ENCODE measurements around the gene UCHL5. TPM values are rescaled to one million over a fixed set of nuclear protein-coding genes. Genes with fewer than 3 reads are reported as not detected.

UCHL5 gene
- total and polyA plus RNA-seq, 4 donors, result 14.5 to 29.7 (median 21.6) TPM

- Histone ChIP-seq H3K4me1 (ENCODE audit: control insufficient read depth in 4 of 4, insufficient read depth in 4 of 4, low read length in 3 of 4) (peaks cover 0 to 6% (median 4%) of the 10 kb centered on the region in 4 donors), H3K9ac (ENCODE audit: low read depth in 1 of 2, low read length in 2 of 2) (no peak overlapping the region), H3K27me3 (ENCODE audit: control insufficient read depth in 4 of 4, insufficient read depth in 4 of 4, low read length in 3 of 4) (no peaks in the 10 kb centered on the region), H3K36me3 (ENCODE audit: control insufficient read depth in 4 of 4, insufficient read depth in 3 of 4, low read depth in 1 of 4, low read length in 3 of 4) (peaks cover 0 to 3% (median 1%) of the 10 kb centered on the region in 4 donors), H3K9me3 (ENCODE audit: control insufficient read depth in 4 of 4, low read length in 3 of 4) (no peaks in the 10 kb centered on the region), H3K4me3 (ENCODE audit: low read depth in 1 of 3, low read length in 3 of 3) (no peak overlapping the region), H3K27ac (ENCODE audit: low read depth in 1 of 2, low read length in 2 of 2) (no peak overlapping the region)
- 90% methylated on average over 2 of the region's 2 CpGs for WGBS
- no peak for DNase-seq (ENCODE audit: low spot score)
- TF ChIP-seq ATF3 (IDR thresholded peaks at IDR 0.05) (no peak), YY1 (IDR thresholded peaks at IDR 0.05) (no peak), HNF4G (IDR thresholded peaks at IDR 0.05) (no peak), GABPA (IDR thresholded peaks at IDR 0.05 in 1 of 2, conservative IDR thresholded peaks at IDR 0.05 in 1 of 2) (no peak), ZBTB33 (IDR thresholded peaks at IDR 0.05) (no peak), SP1 (IDR thresholded peaks at IDR 0.05) (no peak), FOXA1 (IDR thresholded peaks at IDR 0.05) (no peak), HNF4A (conservative IDR thresholded peaks at IDR 0.05) (no peak), RXRA (IDR thresholded peaks at IDR 0.05) (no peak), JUND (IDR thresholded peaks at IDR 0.05) (no peak)
Measured at GRCh38 chr1:193013005-193013404, 46.2 kb downstream of the UCHL5 start.

- Histone ChIP-seq H3K36me3 (ENCODE audit: control insufficient read depth in 4 of 4, insufficient read depth in 3 of 4, low read depth in 1 of 4, low read length in 3 of 4) (peaks cover 0 to 3% (median 0%) of the 10 kb centered on the region in 4 donors), H3K9me3 (ENCODE audit: control insufficient read depth in 4 of 4, low read length in 3 of 4) (no peaks in the 10 kb centered on the region), H3K9ac (ENCODE audit: low read depth in 1 of 2, low read length in 2 of 2) (no peak overlapping the region), H3K4me3 (ENCODE audit: low read depth in 1 of 3, low read length in 3 of 3) (no peak overlapping the region), H3K27ac (ENCODE audit: low read depth in 1 of 2, low read length in 2 of 2) (no peak overlapping the region), H3K4me1 (ENCODE audit: control insufficient read depth in 4 of 4, insufficient read depth in 4 of 4, low read length in 3 of 4) (peaks cover 1 to 14% (median 9%) of the 10 kb centered on the region in 4 donors), H3K27me3 (ENCODE audit: control insufficient read depth in 4 of 4, insufficient read depth in 4 of 4, low read length in 3 of 4) (no peaks in the 10 kb centered on the region)
- WGBS, result 95% methylated on average over 1 of the region's 1 CpG
- TF ChIP-seq GABPA (IDR thresholded peaks at IDR 0.05 in 1 of 2, conservative IDR thresholded peaks at IDR 0.05 in 1 of 2) (no peak), SP1 (IDR thresholded peaks at IDR 0.05) (no peak), RXRA (IDR thresholded peaks at IDR 0.05) (no peak), CTCF (IDR thresholded peaks at IDR 0.05; ENCODE audit: low read depth, low read length, missing input control) (no peak), RAD21 (IDR thresholded peaks at IDR 0.05) (no peak), REST (IDR thresholded peaks at IDR 0.05) (no peak), MAX (IDR thresholded peaks at IDR 0.05) (no peak), NR2F2 (IDR thresholded peaks at IDR 0.05) (no peak), TAF1 (conservative IDR thresholded peaks at IDR 0.05) (no peak), HNF4G (IDR thresholded peaks at IDR 0.05) (no peak), EGR1 (IDR thresholded peaks at IDR 0.05; ENCODE audit: low read depth in 2 of 2) (no peak), FOXA2 (IDR thresholded peaks at IDR 0.05) (no peak), HNF4A (conservative IDR thresholded peaks at IDR 0.05) (no peak), JUND (IDR thresholded peaks at IDR 0.05) (no peak)
- no peak for DNase-seq (ENCODE audit: low spot score)
Measured at GRCh38 chr1:193011406-193011805, 47.8 kb downstream of the UCHL5 start.
